Measurements from ENCODE around the gene NTN1. TPM values are rescaled to one million over a fixed set of nuclear protein-coding genes. Genes with fewer than 3 reads are reported as not detected.

Gene NTN1
- total and polyA plus RNA-seq, 2 of the 4 experiments (the other 2 are of a cell fraction) = under 0.01 to 0.07 TPM

GRCh38 chr17:8994319-8994718, 27.0 kb upstream of the NTN1 start:
- no peaks in the 10 kb centered on the region for H3K9me3 ChIP-seq (ENCODE audit: control insufficient read depth, insufficient read depth, low read length)
- DNase-seq = peak; percentile 23
- no peaks in the 10 kb centered on the region for H3K36me3 ChIP-seq (ENCODE audit: control insufficient read depth, insufficient read depth, low read length)
- H2BK20ac ChIP-seq (ENCODE audit: low read depth, low read length) = no peak overlapping the region
- H3K9me1 ChIP-seq (ENCODE audit: insufficient read depth, low read length) = no peaks in the 10 kb centered on the region
- no peak overlapping the region for H3K4me3 ChIP-seq (ENCODE audit: insufficient read depth, low read depth, low read length)
- H2BK5ac ChIP-seq (ENCODE audit: low read depth, low read length, poor library complexity, severe bottlenecking) = no peak overlapping the region
- H4K20me1 ChIP-seq (ENCODE audit: insufficient read depth, low read length) = no peaks in the 10 kb centered on the region
- no peak overlapping the region for H2BK15ac ChIP-seq (ENCODE audit: low read depth, low read length)
- peak; percentile 65 for TF ChIP-seq CTCF (conservative IDR thresholded peaks at IDR 0.05; ENCODE audit: low read depth, low read length)
- TF ChIP-seq RCOR1 (IDR thresholded peaks at IDR 0.05; ENCODE audit: insufficient replicate concordance, low read length) = no peak
- peak; percentile 65 for TF ChIP-seq RAD21 (IDR thresholded peaks at IDR 0.05; ENCODE audit: low read length)
- peak; percentile 68 for TF ChIP-seq SMC3 (IDR thresholded peaks at IDR 0.05; ENCODE audit: low read depth, low read length)
- peak; percentile 48; the same call in 1 of the 2 replicates for TF ChIP-seq CEBPB (IDR thresholded peaks at IDR 0.05; ENCODE audit: low read depth, low read length)
- no peak overlapping the region for H3K4ac ChIP-seq (ENCODE audit: low read depth, low read length)
- no peak overlapping the region for H2BK120ac ChIP-seq (ENCODE audit: low read depth, low read length)
- no peak overlapping the region for H2AK9ac ChIP-seq (replicated peaks; ENCODE audit: low read depth, low read length, poor library complexity)
- H3K79me1 ChIP-seq (ENCODE audit: low read depth in 1 of 2, low read length in 2 of 2) = no peaks in the 10 kb centered on the region
- no peak overlapping the region for H3K14ac ChIP-seq (replicated peaks; ENCODE audit: low read depth, low read length)
- H3K27me3 ChIP-seq (ENCODE audit: control insufficient read depth, insufficient read depth, low read length) = no peaks in the 10 kb centered on the region
- intact Hi-C loops (cut with micrococcal nuclease) (loop anchor here (1.0 to 10.0 kb wide), 4 partner anchors 298 to 528 kb away; no protein-coding TSS in a partner anchor), in situ Hi-C loops (cut with MboI; ENCODE audit: low sequenced_read_pairs) (no loop called here), dilution Hi-C loops (cut with HindIII; ENCODE audit: low sequenced_read_pairs, unreplicated experiment) (no loop called here)
- H3K9ac ChIP-seq (ENCODE audit: low read depth, low read length) = no peak overlapping the region
- H3K18ac ChIP-seq (ENCODE audit: low read depth, low read length) = no peak overlapping the region
- WGBS, 2 experiments (ENCODE audit: extremely low coverage in 2 of 2, insufficient read length in 1 of 2) = 57% methylated on average over 4 of the region's 7 CpGs; no CpG with 5 or more reads in 1 of the 2 experiments
- no peak overlapping the region for H3K27ac ChIP-seq (ENCODE audit: insufficient read depth, low read length)
- no peak overlapping the region for H3K23ac ChIP-seq (ENCODE audit: low read depth, low read length)
- H3K56ac ChIP-seq (ENCODE audit: extremely low read depth, insufficient read depth, low read length) = no peak overlapping the region
- no TSS peak for BruUV-seq (replicated peaks)
- ATAC-seq (ENCODE audit: low read depth) = peak; percentile 75
- H2AFZ ChIP-seq (replicated peaks; ENCODE audit: low read length, poor library complexity) = no peak overlapping the region
- H4K8ac ChIP-seq (ENCODE audit: low read depth in 2 of 2, low read length in 2 of 2) = no peak overlapping the region
- POLR2A ChIA-PET (ENCODE audit: unreplicated experiment) = no interaction called here
- H2AK5ac ChIP-seq (ENCODE audit: low read depth, low read length) = no peak overlapping the region
- H3K4me1 ChIP-seq (ENCODE audit: control insufficient read depth, insufficient read depth, low read length) = no peaks in the 10 kb centered on the region
- no peak overlapping the region for H4K91ac ChIP-seq (ENCODE audit: insufficient read depth, low read depth, low read length)
- CTCF ChIA-PET = interaction anchor here (1.2 to 1.8 kb wide), 2 partner anchors 526 to 528 kb away, joined by 4 to 6 read pairs; no protein-coding TSS in a partner anchor
- H3K4me2 ChIP-seq (ENCODE audit: low read depth, low read length) = no peak overlapping the region
- H4K5ac ChIP-seq (ENCODE audit: low read depth, low read length) = no peak overlapping the region
